Fibroblast of skin of scalp (primary cell): ENCODE data around the gene CSNK1G3.
A peak's percentile ranks its signal among the peaks of the same experiment; 100 is the strongest.

Experiments used
- DNase-seq: peaks from one replicate; pipeline ENCODE4 v3.0.0-alpha.2; 2013

Gene CSNK1G3

GRCh38 chr5:123514615-123515355 is 2.8 kb downstream of the CSNK1G3 start:
- peak; percentile 21 for DNase-seq

DNA sequence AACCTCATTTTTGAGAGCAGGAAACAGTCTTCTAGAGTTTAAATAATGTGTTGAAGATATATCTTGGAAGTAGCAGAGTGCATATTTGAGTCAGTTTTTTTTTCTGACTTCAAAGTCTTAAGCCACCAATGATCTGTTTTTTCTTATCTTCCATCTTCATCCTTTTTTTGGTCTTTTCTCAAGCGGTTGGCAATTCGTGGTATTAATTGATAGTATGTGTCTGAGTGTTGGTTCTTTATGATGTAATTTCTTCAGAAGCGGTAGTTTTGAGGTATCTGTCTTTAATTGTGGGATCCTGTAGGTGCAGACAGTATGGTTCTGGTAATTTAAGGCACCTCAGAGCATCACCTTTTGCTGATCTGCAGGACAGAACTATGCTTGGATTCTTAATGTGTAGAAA is 3.9 kb downstream of the CSNK1G3 start:
- no peak for DNase-seq

DNA sequence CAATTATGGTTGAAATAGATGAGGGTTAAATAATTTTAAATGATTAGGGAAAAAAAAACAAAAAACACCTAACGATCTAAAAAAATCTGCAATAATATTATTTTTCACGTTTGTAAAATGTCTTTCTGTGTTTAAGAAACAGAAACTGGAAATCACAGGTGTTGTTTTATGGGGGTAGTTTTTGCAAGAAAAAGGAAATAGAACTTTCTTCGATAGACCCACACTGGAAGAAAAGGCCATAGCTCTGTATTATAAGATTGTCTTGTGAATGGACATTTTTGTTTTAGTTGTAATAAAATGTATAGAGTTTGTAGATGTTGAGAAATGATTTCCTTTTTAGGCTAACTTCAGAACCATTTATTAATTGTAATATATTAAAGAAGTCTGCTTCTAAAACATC is 5.5 kb downstream of the CSNK1G3 start:
- no peak for DNase-seq

DNA sequence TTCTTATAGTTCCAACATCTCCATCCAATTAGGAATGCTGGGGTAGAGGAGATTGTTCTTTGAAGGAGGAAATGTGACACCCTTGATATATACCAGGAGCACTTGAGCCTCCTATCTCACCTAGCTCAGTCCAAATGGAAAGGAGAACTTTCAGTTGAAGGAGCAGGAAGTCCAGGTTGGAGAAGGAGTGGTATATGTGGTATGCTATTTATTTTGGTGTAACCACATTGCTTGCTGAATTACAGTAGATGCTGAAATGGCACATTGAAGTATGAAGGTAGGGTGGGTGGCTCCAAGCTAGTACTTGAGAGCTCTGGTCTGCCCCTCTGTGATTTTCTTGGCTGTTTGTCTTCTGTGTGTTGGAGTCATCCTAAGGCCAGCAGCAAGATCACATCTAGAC is 6.1 kb downstream of the CSNK1G3 start:
- no peak for DNase-seq

- DNase-seq, result no peak
Observed at GRCh38 chr5:123520677-123521247, 8.8 kb downstream of the CSNK1G3 start.

DNA sequence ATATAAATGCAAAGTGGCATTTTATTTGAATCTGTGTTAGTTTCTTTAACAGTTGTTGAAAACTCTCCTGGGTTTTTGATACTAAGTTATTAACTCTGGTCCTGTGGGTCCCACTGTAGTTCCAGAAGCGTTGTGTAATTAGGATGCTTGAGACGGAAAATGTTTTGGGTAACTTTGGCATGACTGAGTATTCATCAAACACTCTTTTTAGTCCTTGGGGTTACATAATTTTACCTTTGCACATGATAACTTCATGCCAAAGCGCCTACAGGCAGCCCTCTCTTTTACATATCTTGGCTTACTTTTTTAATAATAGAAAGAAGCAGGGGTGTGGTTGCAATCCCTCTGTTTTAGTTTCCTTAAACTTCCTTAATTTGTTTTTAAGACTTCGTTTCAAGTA is 12.2 kb downstream of the CSNK1G3 start:
- no peak for DNase-seq

DNA sequence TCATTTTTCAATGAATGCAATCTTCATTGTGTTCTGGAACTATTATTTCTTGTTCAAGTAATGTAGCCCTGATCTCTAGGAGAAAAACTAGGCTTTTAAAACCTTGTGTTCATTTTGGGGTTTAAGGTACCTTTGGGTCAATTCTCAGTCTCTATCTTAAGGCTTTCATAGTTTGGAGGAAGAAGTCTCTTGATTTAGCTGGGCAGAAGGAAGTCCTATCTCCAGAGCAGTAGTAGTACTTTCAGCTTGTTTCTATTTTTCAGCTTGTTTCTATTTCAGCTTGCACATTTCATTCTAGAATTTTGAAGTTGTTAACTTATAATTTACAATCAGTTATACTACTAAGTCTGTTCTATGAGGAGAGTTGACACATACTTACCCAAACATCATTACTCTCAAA is 15.2 kb downstream of the CSNK1G3 start:
- no peak for DNase-seq

- DNase-seq, result no peak
Observed at GRCh38 chr5:123528065-123528464, 16.1 kb downstream of the CSNK1G3 start.

- DNase-seq, result no peak
Observed at GRCh38 chr5:123528878-123529277, 16.9 kb downstream of the CSNK1G3 start.

- DNase-seq, result no peak
Observed at GRCh38 chr5:123530728-123531127, 18.8 kb downstream of the CSNK1G3 start.

- DNase-seq, result no peak
Observed at GRCh38 chr5:123535648-123536047, 23.7 kb downstream of the CSNK1G3 start.

DNA sequence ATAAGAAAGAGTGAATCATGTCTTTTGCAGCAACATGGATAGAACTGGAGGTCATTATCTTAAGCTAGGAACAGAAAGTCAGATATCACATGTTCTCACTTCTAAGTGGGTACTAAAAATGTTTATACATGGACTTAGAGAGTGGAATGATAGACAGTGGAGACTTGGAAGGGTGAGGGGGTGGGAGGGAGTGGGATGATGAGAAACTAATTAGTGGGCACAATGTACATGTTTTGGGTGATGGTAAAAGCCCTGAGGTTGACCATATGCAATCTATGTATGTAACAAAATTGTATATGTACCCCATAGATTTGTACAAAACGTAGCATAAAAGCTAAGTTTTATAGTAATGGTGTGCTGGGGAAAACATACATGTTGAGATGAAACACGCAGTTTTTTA is 25.3 kb downstream of the CSNK1G3 start:
- DNase-seq, result no peak

GRCh38 chr5:123537845-123538244 is 25.9 kb downstream of the CSNK1G3 start:
- no peak for DNase-seq

DNA sequence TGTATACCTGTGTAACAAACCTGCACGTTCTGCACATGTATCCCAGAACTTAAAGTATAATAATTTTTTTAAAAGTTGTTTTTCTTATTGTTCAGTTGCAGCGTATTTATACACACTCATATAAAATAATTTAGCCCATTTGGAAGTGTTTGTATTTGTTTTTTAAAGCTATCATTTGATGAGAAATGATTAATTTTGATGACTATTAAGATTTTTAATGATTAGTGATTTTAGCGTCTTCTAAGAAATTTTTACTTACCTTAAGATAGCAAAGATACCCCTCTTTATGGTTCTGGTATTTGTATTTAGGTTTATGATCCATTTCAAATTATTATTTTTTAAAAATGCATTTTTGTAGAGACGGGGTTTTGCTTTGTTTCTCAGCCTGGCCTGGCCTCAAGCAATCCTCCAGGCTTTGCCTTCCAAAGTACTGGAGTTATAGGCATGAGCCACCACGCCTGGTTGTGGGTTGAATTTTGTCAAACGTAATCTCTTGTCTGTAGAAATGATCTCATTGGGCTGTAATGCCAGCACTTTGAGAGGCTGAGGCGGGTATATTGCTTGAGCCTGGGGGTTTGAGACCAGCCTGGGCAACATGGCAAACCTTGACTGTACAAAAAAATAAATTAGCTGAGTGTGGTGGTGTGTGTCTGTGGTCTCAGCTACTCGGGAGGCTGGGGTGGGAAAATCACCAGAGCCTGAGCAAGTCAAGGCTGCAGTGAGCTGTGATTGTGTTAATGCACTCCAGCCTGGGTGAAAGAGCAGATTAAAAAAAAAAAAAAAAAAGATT is 26.9 kb downstream of the CSNK1G3 start:
- peak; percentile 24 for DNase-seq

GRCh38 chr5:123540534-123540933 is 28.6 kb downstream of the CSNK1G3 start:
- no peak for DNase-seq

- no peak for DNase-seq
Observed at GRCh38 chr5:123543438-123543837, 31.5 kb downstream of the CSNK1G3 start.

GRCh38 chr5:123545506-123545905 is 33.5 kb downstream of the CSNK1G3 start:
- DNase-seq, result peak; percentile 4

- peak; percentile 4 for DNase-seq
Observed at GRCh38 chr5:123546657-123547056, 34.7 kb downstream of the CSNK1G3 start.

DNA sequence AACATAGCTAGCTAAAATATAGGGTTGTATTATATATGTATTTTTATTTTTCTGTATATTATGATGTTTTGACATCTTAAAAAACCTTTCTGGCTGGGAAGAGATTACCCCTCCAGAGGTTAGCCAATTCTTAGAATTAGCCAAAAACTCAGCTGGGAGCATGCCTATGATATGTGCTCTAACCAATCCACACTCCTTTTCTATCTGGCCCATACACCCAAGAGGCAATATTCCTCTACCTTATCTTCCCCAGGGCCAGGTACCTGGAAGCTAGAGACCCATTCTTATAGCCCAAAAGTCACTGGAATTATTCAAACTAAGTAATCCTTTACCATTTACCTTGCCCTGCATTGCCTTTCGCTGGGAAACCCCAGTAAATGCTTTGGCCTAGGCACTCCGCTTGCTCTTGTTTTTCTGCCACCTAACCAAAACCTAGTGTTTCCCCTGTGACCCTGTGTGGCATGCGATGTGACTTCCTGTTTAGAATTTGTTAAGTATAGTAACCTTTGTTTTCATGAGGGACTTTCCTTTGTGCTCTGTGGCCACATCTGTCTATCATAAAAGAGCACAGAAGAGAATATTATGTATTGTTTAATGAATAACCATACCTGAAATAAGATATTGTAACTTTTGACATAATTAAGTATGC is 37.4 kb downstream of the CSNK1G3 start:
- no peak for DNase-seq

DNA sequence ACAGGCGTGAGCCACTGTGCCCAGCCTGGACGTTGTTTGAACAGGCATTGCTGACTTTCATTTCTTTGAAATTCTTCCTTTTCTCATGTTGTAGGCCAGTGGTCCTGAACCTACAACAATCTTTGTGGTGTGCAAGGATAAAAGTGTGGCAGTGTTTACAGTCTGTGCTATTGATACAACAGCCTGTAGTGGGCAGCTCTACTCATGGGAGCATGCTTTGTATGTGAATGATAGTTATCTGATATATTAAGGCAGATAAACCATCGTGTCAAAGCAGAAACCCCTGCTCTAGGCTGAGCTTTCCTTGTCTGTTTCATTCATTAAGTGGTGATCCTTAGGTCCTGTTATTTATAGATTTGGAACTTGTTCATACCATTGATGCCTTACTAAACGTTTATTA is 42.6 kb downstream of the CSNK1G3 start:
- no peak for DNase-seq

GRCh38 chr5:123557907-123558306 is 45.9 kb downstream of the CSNK1G3 start:
- no peak for DNase-seq

GRCh38 chr5:123558762-123559433 is 46.9 kb downstream of the CSNK1G3 start:
- DNase-seq, result no peak

DNA sequence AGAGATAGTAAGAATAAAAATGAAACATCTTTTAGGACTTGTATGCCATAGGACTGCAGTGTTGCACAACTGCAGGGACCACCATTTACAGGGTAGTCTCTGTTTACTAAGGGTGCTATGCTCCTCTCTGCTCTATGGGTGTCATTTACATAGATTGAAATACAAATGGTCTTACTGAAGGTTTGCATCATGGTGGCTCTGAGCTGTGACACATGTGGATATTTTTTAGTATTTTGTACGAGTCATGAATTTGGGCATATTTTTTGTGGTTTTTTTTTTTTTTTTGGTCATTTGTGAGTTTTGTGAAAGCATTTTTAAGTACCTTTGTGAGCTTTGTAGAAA is 47.4 kb downstream of the CSNK1G3 start:
- peak; percentile 70 for DNase-seq
